MM.1S (cell line): ENCODE results near the gene ANK2.

Experiments used
- CTCF ChIP-seq: fragments of 300-600 bp; sonication (generic); IDR thresholded peaks from 2 replicates; pipeline ENCODE4 v1.5.1; 2016; ENCODE audit warnings: antibody characterized with exemption, low read length, mixed read lengths
- EZH2phosphoT487 ChIP-seq: fragments of 300-600 bp; sonication (generic); IDR thresholded peaks from 2 replicates; pipeline ENCODE4 v1.6.1; 2018; ENCODE audit warnings: antibody characterized with exemption, low read length

GRCh38 chr4:113317523-113317922 lies 268.1 kb downstream of the ANK2 start:
- TF ChIP-seq CTCF = no peak
- no peak for TF ChIP-seq EZH2phosphoT487
